DND-41 (cell line): ENCODE results near the gene TMED6.

ENCODE experiments used
- ATAC-seq: fragments of 200-7000 bp; cut with Tn5 transposase; 3 replicates; pipeline ENCODE4 v1.9.1; 2021; ENCODE audit warnings: low read depth; ENCODE audit not compliant: insufficient read depth
- DNase-seq: peaks from one replicate; pipeline ENCODE4 v3.0.0-alpha.2; 2020
- H2AFZ ChIP-seq: 2 replicates; pipeline ENCODE4 v1.6.0; 2012; ENCODE audit warnings: low read depth, low read length
- H3K27ac ChIP-seq: 2 replicates; pipeline ENCODE4 v1.5.1; 2012; ENCODE audit warnings: low read length, inconsistent platforms
- H3K27me3 ChIP-seq: fragments of 200-600 bp; sonication (generic); 2 replicates; pipeline ENCODE4 v1.6.0; 2012; ENCODE audit warnings: low read length, mild to moderate bottlenecking, inconsistent platforms; ENCODE audit not compliant: insufficient read depth, poor library complexity
- H3K36me3 ChIP-seq: 2 replicates; pipeline ENCODE4 v1.5.1; 2012; ENCODE audit warnings: low read length, inconsistent platforms; ENCODE audit not compliant: insufficient read depth
- H3K4me1 ChIP-seq: 2 replicates; pipeline ENCODE4 v1.5.1; 2012; ENCODE audit warnings: mild to moderate bottlenecking, low read length; ENCODE audit not compliant: insufficient read depth
- H3K4me2 ChIP-seq: 2 replicates; pipeline ENCODE4 v1.6.0; 2012; ENCODE audit warnings: mild to moderate bottlenecking, moderate library complexity, low read length, inconsistent platforms; ENCODE audit not compliant: insufficient read depth
- H3K4me3 ChIP-seq, 2 experiments: fragments of 200-600 bp in 1 of 2; shearing (Covaris generic) in 1 of 2; 2 replicates each; pipeline ENCODE4 v1.5.1; 2012 to 2016; ENCODE audit warnings: inconsistent platforms in 2 of 2, low read length in 2 of 2, mild to moderate bottlenecking in 2 of 2, low read depth in 1 of 2, moderate library complexity in 1 of 2
- H3K79me2 ChIP-seq: 2 replicates; pipeline ENCODE4 v1.6.0; 2012; ENCODE audit warnings: low read length, inconsistent platforms; ENCODE audit not compliant: insufficient read depth
- H3K9ac ChIP-seq: 2 replicates; pipeline ENCODE4 v1.6.0; 2012; ENCODE audit warnings: low read depth, mild to moderate bottlenecking, inconsistent platforms, low read length, moderate library complexity
- H3K9me3 ChIP-seq: 2 replicates; pipeline ENCODE4 v1.5.1; 2012; ENCODE audit warnings: low read length, moderate library complexity, mild to moderate bottlenecking, inconsistent platforms; ENCODE audit not compliant: insufficient read depth, severe bottlenecking
- H4K20me1 ChIP-seq: 2 replicates; pipeline ENCODE4 v1.6.0; 2012; ENCODE audit warnings: low read length; ENCODE audit not compliant: insufficient read depth
- EZH2 ChIP-seq: IDR thresholded peaks from 3 replicates; pipeline ENCODE4 v1.6.1; 2012; ENCODE audit warnings: borderline replicate concordance, low read depth, mild to moderate bottlenecking, moderate library complexity, low read length, inconsistent platforms; ENCODE audit not compliant: severe bottlenecking
- TF ChIP-seq, protein P1 (sequence below): IDR thresholded peaks from 2 replicates; pipeline ENCODE4 v1.5.1; 2012; ENCODE audit warnings: borderline replicate concordance, low read length, moderate library complexity, mild to moderate bottlenecking; ENCODE audit not compliant: poor library complexity, severe bottlenecking; ENCODE audit errors: extremely low read depth

The TMED6 gene

DNA sequence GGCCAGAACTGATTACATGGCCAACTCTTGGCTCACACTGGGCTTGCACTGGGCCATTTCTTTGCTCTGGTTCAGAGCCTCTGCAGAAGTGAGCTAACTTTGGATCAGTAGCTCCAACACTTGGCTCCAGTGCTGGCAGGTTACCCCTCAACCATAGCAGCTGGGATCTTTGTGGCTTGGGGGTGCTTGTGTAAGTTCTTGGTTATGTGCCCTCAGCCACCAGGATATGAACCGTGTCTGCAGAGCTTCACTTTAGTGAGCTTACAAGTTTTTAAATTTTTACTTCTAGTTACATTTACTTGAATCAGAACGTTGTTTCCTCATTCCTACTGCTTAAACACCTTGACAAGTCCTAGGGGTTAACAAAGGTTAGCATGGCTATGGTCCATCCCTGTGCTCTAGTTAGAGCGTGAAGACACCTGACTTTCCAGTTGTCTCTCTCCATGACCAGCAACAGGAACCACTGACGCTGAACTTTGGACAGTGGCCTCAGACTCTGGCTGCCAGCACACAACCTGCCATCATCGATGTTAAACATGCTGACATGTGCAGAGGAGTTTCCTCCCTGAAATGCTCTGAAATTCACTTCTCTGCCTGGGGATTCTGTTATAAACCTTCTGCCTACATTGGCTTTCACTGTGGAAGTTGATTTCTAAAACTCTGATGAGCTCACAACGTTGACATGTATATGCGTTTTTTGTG, 25.3 kb downstream of the TMED6 start:
- Histone ChIP-seq H3K4me3 (peak overlapping the region in 1 of 2 experiments; percentile 39; a peak in 3 of 4 replicates), H3K9ac (no peak overlapping the region), H3K9me3 (no peaks in the 10 kb centered on the region), H3K4me1 (peaks cover 57% of the 10 kb centered on the region), H4K20me1 (peaks cover 78% of the 10 kb centered on the region), H3K27ac (0 out of 2 replicates have a peak overlapping the region, but pooled peaks have one; percentile 6), H3K79me2 (peaks cover 96% of the 10 kb centered on the region), H2AFZ (no peak overlapping the region), H3K27me3 (no peaks in the 10 kb centered on the region), H3K4me2 (peak overlapping the region; percentile 94), H3K36me3 (peaks cover 76% of the 10 kb centered on the region)
- TF ChIP-seq, protein P1, sequence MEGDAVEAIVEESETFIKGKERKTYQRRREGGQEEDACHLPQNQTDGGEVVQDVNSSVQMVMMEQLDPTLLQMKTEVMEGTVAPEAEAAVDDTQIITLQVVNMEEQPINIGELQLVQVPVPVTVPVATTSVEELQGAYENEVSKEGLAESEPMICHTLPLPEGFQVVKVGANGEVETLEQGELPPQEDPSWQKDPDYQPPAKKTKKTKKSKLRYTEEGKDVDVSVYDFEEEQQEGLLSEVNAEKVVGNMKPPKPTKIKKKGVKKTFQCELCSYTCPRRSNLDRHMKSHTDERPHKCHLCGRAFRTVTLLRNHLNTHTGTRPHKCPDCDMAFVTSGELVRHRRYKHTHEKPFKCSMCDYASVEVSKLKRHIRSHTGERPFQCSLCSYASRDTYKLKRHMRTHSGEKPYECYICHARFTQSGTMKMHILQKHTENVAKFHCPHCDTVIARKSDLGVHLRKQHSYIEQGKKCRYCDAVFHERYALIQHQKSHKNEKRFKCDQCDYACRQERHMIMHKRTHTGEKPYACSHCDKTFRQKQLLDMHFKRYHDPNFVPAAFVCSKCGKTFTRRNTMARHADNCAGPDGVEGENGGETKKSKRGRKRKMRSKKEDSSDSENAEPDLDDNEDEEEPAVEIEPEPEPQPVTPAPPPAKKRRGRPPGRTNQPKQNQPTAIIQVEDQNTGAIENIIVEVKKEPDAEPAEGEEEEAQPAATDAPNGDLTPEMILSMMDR: no peak
- no peak for TF ChIP-seq EZH2
- ATAC-seq (no peak), DNase-seq (no peak)

DNA sequence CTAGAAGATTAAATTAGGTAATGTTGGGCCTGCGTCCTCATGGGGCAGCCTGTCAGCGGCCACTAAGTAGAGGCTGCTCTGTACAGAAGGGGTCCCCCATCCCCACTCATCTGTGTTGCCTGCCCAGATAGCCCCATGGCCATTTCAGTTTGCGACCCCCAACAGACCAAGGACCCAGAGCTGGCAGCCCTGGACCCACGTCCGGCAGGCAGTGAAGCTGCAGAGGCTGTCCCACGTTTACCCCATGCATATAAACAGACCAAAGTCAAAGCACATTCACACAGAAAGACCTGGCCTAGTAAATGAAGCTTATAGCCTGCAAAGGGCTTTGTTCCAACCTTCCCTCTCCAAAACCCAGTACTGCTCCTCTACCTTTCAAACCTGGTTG, 25.8 kb downstream of the TMED6 start:
- no peak overlapping the region for H2AFZ ChIP-seq
- DNase-seq (no peak), ATAC-seq (no peak)
- H3K9ac ChIP-seq: no peak overlapping the region
- peaks cover 83% of the 10 kb centered on the region for H4K20me1 ChIP-seq
- TF ChIP-seq EZH2: no peak
- TF ChIP-seq, protein P1: no peak
- H3K4me1 ChIP-seq: peaks cover 52% of the 10 kb centered on the region
- peaks cover 81% of the 10 kb centered on the region for H3K36me3 ChIP-seq
- no peak overlapping the region for H3K27ac ChIP-seq
- H3K4me3 ChIP-seq: 0 out of 4 replicates have a peak overlapping the region, but pooled peaks of 1 of the 2 experiments have one; percentile 10
- H3K4me2 ChIP-seq: peak overlapping the region; percentile 94; the same call in 1 of the 2 replicates
- H3K27me3 ChIP-seq: no peaks in the 10 kb centered on the region
- peaks cover 95% of the 10 kb centered on the region for H3K79me2 ChIP-seq
- no peaks in the 10 kb centered on the region for H3K9me3 ChIP-seq

DNA sequence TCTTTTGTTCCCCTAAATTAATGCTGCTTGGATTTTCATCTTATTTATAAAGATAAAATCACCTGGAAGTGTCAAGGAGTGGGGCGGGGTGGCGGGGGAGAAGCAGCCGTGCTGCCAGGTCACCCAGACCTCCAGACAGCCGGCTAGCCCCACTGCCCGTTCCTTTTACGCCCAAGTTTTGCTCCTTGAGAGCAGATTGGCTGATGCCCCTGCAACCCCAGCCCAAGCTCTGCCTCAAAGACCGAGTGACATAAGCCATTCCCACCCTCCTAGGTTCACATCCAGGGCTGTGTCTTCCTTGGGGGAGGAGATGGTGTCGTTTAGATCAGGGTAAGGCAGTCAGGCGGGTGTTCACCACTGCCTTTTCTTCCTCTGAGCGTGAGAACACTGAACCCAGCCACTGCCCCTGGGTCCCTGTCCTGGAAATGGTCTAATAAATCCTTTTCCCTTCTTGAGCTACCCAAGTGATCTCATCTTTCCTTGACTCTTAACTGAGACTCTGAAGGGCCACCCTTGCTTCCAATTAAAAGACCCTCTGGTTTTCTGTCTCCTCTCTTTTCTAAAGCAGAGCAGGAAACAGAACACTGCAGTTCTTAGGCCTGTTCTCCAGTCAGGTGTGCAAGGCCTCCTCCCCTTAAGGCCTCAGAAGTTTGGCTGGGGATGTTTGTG, 26.9 kb downstream of the TMED6 start:
- Histone ChIP-seq H4K20me1 (peaks cover 91% of the 10 kb centered on the region), H3K36me3 (peaks cover 92% of the 10 kb centered on the region), H3K4me3 (no peak overlapping the region), H3K4me2 (0 out of 2 replicates have a peak overlapping the region, but pooled peaks have one; percentile 20), H3K9ac (no peak overlapping the region), H3K79me2 (peaks cover 95% of the 10 kb centered on the region), H3K9me3 (no peaks in the 10 kb centered on the region), H3K27ac (no peak overlapping the region), H3K27me3 (no peaks in the 10 kb centered on the region), H2AFZ (no peak overlapping the region), H3K4me1 (peaks cover 52% of the 10 kb centered on the region)
- no peak for ATAC-seq
- no peak for DNase-seq
- TF ChIP-seq EZH2: no peak
- TF ChIP-seq, protein P1: no peak
